Right lobe of liver (tissue), 4 donors: Measurements from ENCODE around the gene TBCC.

Source experiments
- POLR2A ChIP-seq: fragments of 450-650 bp; IDR thresholded peaks from one replicate; pipeline ENCODE4 v1.6.1; 2017; ENCODE audit warnings: antibody characterized with exemption, mild to moderate bottlenecking
- TF ChIP-seq, protein P1 (sequence below), 4 donors: fragments of 200-600 bp in 3 of 4; fragments of 450-650 bp in 1 of 4; IDR thresholded peaks; one replicate each; pipeline versions ENCODE4 v1.5.1 to v1.8.0; 2016 to 2022; ENCODE audit warnings: antibody characterized with exemption in 4 of 4, mild to moderate bottlenecking in 2 of 4
- donor health status: DM: no; HTN: no; CAD: no.
- donor health status: DM: no; HTN: no; CAD: no.
- donor health status: DM: no; HTN: yes; CAD: no.

DNA sequence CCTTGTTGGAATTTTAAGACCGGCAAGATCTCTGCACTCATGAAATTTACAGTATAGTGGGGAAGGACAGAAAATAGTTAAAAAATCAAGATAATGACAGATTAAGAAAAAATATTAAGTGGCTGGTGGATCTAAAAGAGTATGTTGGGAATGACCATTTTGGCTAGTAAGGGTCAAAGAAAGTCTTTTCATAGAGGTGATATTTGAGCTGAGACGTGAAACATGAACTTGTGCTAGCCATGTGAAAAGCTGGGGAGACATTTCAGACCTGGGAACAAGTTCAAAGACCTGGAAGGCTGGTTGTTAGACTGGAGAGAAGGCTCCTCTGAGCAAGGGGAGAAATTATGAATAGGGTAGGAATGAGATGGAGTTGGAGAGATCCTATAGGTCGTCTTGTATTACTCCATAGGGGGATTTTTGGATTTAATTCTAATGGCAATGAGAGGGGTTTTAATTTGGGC lies 40.7 kb upstream of the TBCC start:
- TF ChIP-seq, protein P1, sequence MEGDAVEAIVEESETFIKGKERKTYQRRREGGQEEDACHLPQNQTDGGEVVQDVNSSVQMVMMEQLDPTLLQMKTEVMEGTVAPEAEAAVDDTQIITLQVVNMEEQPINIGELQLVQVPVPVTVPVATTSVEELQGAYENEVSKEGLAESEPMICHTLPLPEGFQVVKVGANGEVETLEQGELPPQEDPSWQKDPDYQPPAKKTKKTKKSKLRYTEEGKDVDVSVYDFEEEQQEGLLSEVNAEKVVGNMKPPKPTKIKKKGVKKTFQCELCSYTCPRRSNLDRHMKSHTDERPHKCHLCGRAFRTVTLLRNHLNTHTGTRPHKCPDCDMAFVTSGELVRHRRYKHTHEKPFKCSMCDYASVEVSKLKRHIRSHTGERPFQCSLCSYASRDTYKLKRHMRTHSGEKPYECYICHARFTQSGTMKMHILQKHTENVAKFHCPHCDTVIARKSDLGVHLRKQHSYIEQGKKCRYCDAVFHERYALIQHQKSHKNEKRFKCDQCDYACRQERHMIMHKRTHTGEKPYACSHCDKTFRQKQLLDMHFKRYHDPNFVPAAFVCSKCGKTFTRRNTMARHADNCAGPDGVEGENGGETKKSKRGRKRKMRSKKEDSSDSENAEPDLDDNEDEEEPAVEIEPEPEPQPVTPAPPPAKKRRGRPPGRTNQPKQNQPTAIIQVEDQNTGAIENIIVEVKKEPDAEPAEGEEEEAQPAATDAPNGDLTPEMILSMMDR (IDR thresholded peaks at IDR 0.05) = no peak
- no peak for TF ChIP-seq POLR2A
